GM23248 (cell line): ENCODE results near the gene KIF13A.

Experiments used
- EZH2 ChIP-seq: fragments of 200-600 bp; sonication (generic); IDR thresholded peaks from 2 replicates; pipeline ENCODE4 v1.6.1; 2018; ENCODE audit warnings: antibody characterized with exemption, mild to moderate bottlenecking; ENCODE audit not compliant: insufficient read depth, poor library complexity, severe bottlenecking
- EZH2phosphoT487 ChIP-seq: fragments of 200-600 bp; sonication (generic); IDR thresholded peaks from 2 replicates; pipeline ENCODE4 v1.6.1; 2018; ENCODE audit warnings: antibody characterized with exemption, moderate library complexity, mild to moderate bottlenecking, low read depth; ENCODE audit not compliant: insufficient read depth

GRCh38 chr6:17885889-17886576 is 101.4 kb downstream of the KIF13A start:
- no peak for TF ChIP-seq EZH2
- no peak for TF ChIP-seq EZH2phosphoT487
